Caco-2 (cell line): ENCODE measurements around the gene OR2M5. TPM values are rescaled to one million over a fixed set of nuclear protein-coding genes. Genes with fewer than 3 reads are reported as not detected.

ENCODE experiments used
- BruUV-seq: library from RNA; stranded (reverse); fragments of 400-500 nt; replicated peaks from 2 replicates; lab custom pipeline; 2021; lab: Mats Ljungman, UMichigan
- CTCF ChIA-PET: fragments of 300-600 bp; sonication (Branson Sonifier 250); formaldehyde crosslinking; loops from one replicate; lab custom pipeline; 2022; ENCODE audit warnings: antibody characterized with exemption; lab: Charles Lee
- POLR2A ChIA-PET: fragments of 300-600 bp; sonication (Branson Sonifier 250); formaldehyde crosslinking; loops from one replicate; lab custom pipeline; 2022; ENCODE audit warnings: antibody characterized with exemption; lab: Charles Lee
- DNase-seq, 2 experiments: peaks; one replicate each; pipeline versions ENCODE4 v3.0.0 to v3.0.0-alpha.2; 2020 to 2022
- H3K27me3 ChIP-seq: replicated peaks from 2 replicates; pipeline ENCODE4 v1.6.0; 2011; ENCODE audit warnings: low read length; ENCODE audit not compliant: control insufficient read depth, insufficient read depth
- H3K36me3 ChIP-seq: 2 replicates; pipeline ENCODE4 v1.5.1; 2011; ENCODE audit warnings: low read length; ENCODE audit not compliant: control insufficient read depth, insufficient read depth
- H3K4me1 ChIP-seq: fragments of 250-450 bp; sonication (Bioruptor Pico); 2 replicates; pipeline ENCODE4 v1.5.1; 2020; ENCODE audit warnings: mild to moderate bottlenecking
- H3K4me3 ChIP-seq: 2 replicates; pipeline ENCODE4 v1.5.1; 2011; ENCODE audit warnings: low read depth, mild to moderate bottlenecking, control low read depth, low read length
- H3K9me3 ChIP-seq: fragments of 250-450 bp; sonication (Bioruptor Pico); 2 replicates; pipeline ENCODE4 v1.5.1; 2020; ENCODE audit warnings: mild to moderate bottlenecking, moderate library complexity
- H3K27ac Mint-ChIP-seq: one replicate; pipeline ENCODE4 v1.8.0; 2022; ENCODE audit warnings: mixed read lengths; ENCODE audit not compliant: unreplicated experiment
- H3K27me3 Mint-ChIP-seq: one replicate; pipeline ENCODE4 v1.8.0; 2022; ENCODE audit warnings: mixed read lengths; ENCODE audit not compliant: insufficient read depth, unreplicated experiment
- H3K36me3 Mint-ChIP-seq: one replicate; pipeline ENCODE4 v1.8.0; 2022; ENCODE audit warnings: mild to moderate bottlenecking, mixed read lengths; ENCODE audit not compliant: insufficient read depth, unreplicated experiment
- H3K4me1 Mint-ChIP-seq: one replicate; pipeline ENCODE4 v1.8.0; 2022; ENCODE audit warnings: low read depth, mixed read lengths; ENCODE audit not compliant: unreplicated experiment
- H3K4me3 Mint-ChIP-seq: one replicate; pipeline ENCODE4 v1.8.0; 2022; ENCODE audit warnings: mild to moderate bottlenecking, moderate library complexity, mixed read lengths; ENCODE audit not compliant: unreplicated experiment
- H3K9me3 Mint-ChIP-seq: one replicate; pipeline ENCODE4 v1.8.0; 2022; ENCODE audit warnings: mixed read lengths; ENCODE audit not compliant: unreplicated experiment
- CTCF ChIP-seq, 2 experiments: fragments of 200-600 bp in 1 of 2; IDR thresholded peaks; 1 replicate in 1 of 2; 2 replicates in 1 of 2; pipeline versions ENCODE4 v1.5.1 to v1.8.0; 2011 to 2022; ENCODE audit warnings: antibody characterized with exemption in 1 of 2, control low read depth in 1 of 2, inconsistent platforms in 1 of 2, low read depth in 1 of 2, low read length in 1 of 2, mild to moderate bottlenecking in 1 of 2, moderate library complexity in 1 of 2; ENCODE audit not compliant: insufficient read depth in 1 of 2, severe bottlenecking in 1 of 2, unreplicated experiment in 1 of 2
- intact Hi-C: fragments of 100-400 bp; cut with micrococcal nuclease; formaldehyde crosslinking; loops from one replicate; pipeline ENCODE4 v1.10.0; 2022; ENCODE audit not compliant: unreplicated experiment
- total RNA-seq: library from RNA; stranded (reverse); gene quantifications from 2 replicates; pipeline ENCODE4 v1.2.3, GENCODE V29; 2022

The OR2M5 gene
- total RNA-seq, 1 experiment from 2014 or later = not detected

- no peaks in the 10 kb centered on the region for H3K36me3 Mint-ChIP-seq
- H3K4me3 Mint-ChIP-seq = no peak overlapping the region
- Histone ChIP-seq H3K9me3 (peaks cover 3% of the 10 kb centered on the region; the same call in 1 of the 2 replicates), H3K27me3 (no peaks in the 10 kb centered on the region), H3K4me3 (no peak overlapping the region), H3K4me1 (no peaks in the 10 kb centered on the region), H3K36me3 (no peaks in the 10 kb centered on the region)
- no peaks in the 10 kb centered on the region for H3K4me1 Mint-ChIP-seq
- intact Hi-C loops = no loop called here
- H3K27me3 Mint-ChIP-seq = no peaks in the 10 kb centered on the region
- H3K27ac Mint-ChIP-seq = no peak overlapping the region
- ChIA-PET CTCF (no interaction called here), POLR2A (no interaction called here)
- DNase-seq = no peak
- no TSS peak for BruUV-seq
- H3K9me3 Mint-ChIP-seq = no peaks in the 10 kb centered on the region
- no peak for TF ChIP-seq CTCF (IDR thresholded peaks at IDR 0.05; ENCODE audit: insufficient read depth in 1 of 2, low read depth in 1 of 2, low read length in 1 of 2, severe bottlenecking in 1 of 2, unreplicated experiment in 1 of 2)
Measured at GRCh38 chr1:248164031-248164430, 19.1 kb downstream of the OR2M5 start.

GRCh38 chr1:248165186-248165585 lies 20.2 kb downstream of the OR2M5 start:
- no peak overlapping the region for H3K4me3 Mint-ChIP-seq
- no TSS peak for BruUV-seq
- Histone ChIP-seq H3K27me3 (no peaks in the 10 kb centered on the region), H3K36me3 (no peaks in the 10 kb centered on the region), H3K4me3 (no peak overlapping the region), H3K9me3 (peaks cover 3% of the 10 kb centered on the region; the same call in 1 of the 2 replicates), H3K4me1 (no peaks in the 10 kb centered on the region)
- no peaks in the 10 kb centered on the region for H3K27me3 Mint-ChIP-seq
- POLR2A ChIA-PET = no interaction called here
- intact Hi-C loops = no loop called here
- CTCF ChIA-PET = no interaction called here
- no peaks in the 10 kb centered on the region for H3K36me3 Mint-ChIP-seq
- no peak overlapping the region for H3K27ac Mint-ChIP-seq
- no peaks in the 10 kb centered on the region for H3K4me1 Mint-ChIP-seq
- no peaks in the 10 kb centered on the region for H3K9me3 Mint-ChIP-seq
- no peak for DNase-seq
- TF ChIP-seq CTCF (IDR thresholded peaks at IDR 0.05; ENCODE audit: insufficient read depth in 1 of 2, low read depth in 1 of 2, low read length in 1 of 2, severe bottlenecking in 1 of 2, unreplicated experiment in 1 of 2) = no peak

GRCh38 chr1:248174521-248174920 lies 29.6 kb downstream of the OR2M5 start, which contains the start of gene OR2M2:
TSS of gene OR2M2 (plus strand) at chr1:248174821. CDS start at chr1:248179986, 5,165 bp downstream.
- intact Hi-C loops = no loop called here
- no peaks in the 10 kb centered on the region for H3K36me3 ChIP-seq
- no TSS peak for BruUV-seq
- Mint-ChIP-seq H3K36me3 (no peaks in the 10 kb centered on the region), H3K27me3 (no peaks in the 10 kb centered on the region), H3K4me1 (no peaks in the 10 kb centered on the region), H3K4me3 (no peak within 1 kb of the TSS), H3K27ac (no peak within 1 kb of the TSS), H3K9me3 (no peaks in the 10 kb centered on the region)
- no peak for DNase-seq
- H3K9me3 ChIP-seq = no peaks in the 10 kb centered on the region
- ChIA-PET POLR2A (no interaction called here), CTCF (no interaction called here)
- H3K27me3 ChIP-seq = no peaks in the 10 kb centered on the region
- TF ChIP-seq CTCF (IDR thresholded peaks at IDR 0.05; ENCODE audit: insufficient read depth in 1 of 2, low read depth in 1 of 2, low read length in 1 of 2, severe bottlenecking in 1 of 2, unreplicated experiment in 1 of 2) = no peak
- no peaks in the 10 kb centered on the region for H3K4me1 ChIP-seq
- H3K4me3 ChIP-seq = no peak within 1 kb of the TSS
